Astrocyte (in vitro differentiated cells and primary cell): ENCODE data around the gene CCDC158. TPM values are rescaled to one million over a fixed set of nuclear protein-coding genes. Genes with fewer than 3 reads are reported as not detected.

Source experiments
- DNase-seq: peaks from one replicate; pipeline ENCODE4 v3.0.0-alpha.2; 2010; ENCODE audit warnings: low read depth
- FAIRE-seq: peaks from 2 replicates; lab custom pipeline; 2011; peaks lifted over from hg19 to GRCh38; lab: Jason Lieb, UNC
- H2AFZ ChIP-seq: 2 replicates; pipeline ENCODE4 v1.6.0; 2012; ENCODE audit warnings: low read depth, low read length, inconsistent platforms
- H3K27ac ChIP-seq: 2 replicates; pipeline ENCODE4 v1.5.1; 2011; ENCODE audit warnings: low read depth, low read length, inconsistent platforms
- H3K27me3 ChIP-seq: 2 replicates; pipeline ENCODE4 v1.6.0; 2011; ENCODE audit warnings: low read length, inconsistent platforms; ENCODE audit not compliant: insufficient read depth
- H3K36me3 ChIP-seq: 2 replicates; pipeline ENCODE4 v1.5.1; 2011; ENCODE audit warnings: low read length, inconsistent platforms; ENCODE audit not compliant: insufficient read depth
- H3K4me1 ChIP-seq: 2 replicates; pipeline ENCODE4 v1.5.1; 2011; ENCODE audit warnings: low read length, inconsistent platforms; ENCODE audit not compliant: insufficient read depth
- H3K4me2 ChIP-seq: 2 replicates; pipeline ENCODE4 v1.6.0; 2012; ENCODE audit warnings: low read length, inconsistent platforms
- H3K4me3 ChIP-seq: 2 replicates; pipeline ENCODE4 v1.5.1; 2011; ENCODE audit warnings: low read depth, mild to moderate bottlenecking, low read length, inconsistent platforms; ENCODE audit not compliant: insufficient read depth
- H3K79me2 ChIP-seq: 2 replicates; pipeline ENCODE4 v1.6.0; 2012; ENCODE audit warnings: mild to moderate bottlenecking, low read length, inconsistent platforms; ENCODE audit not compliant: insufficient read depth
- H3K9ac ChIP-seq: 2 replicates; pipeline ENCODE4 v1.6.0; 2012; ENCODE audit warnings: mild to moderate bottlenecking, low read length, inconsistent platforms
- H3K9me3 ChIP-seq: 2 replicates; pipeline ENCODE4 v1.5.1; 2012; ENCODE audit warnings: low read depth, mild to moderate bottlenecking, low read length, inconsistent platforms; ENCODE audit not compliant: insufficient read depth
- H4K20me1 ChIP-seq: 2 replicates; pipeline ENCODE4 v1.6.0; 2012; ENCODE audit warnings: low read length, inconsistent platforms; ENCODE audit not compliant: insufficient read depth
- H3K27ac Mint-ChIP-seq: one replicate; pipeline ENCODE4 v1.8.0; 2021; ENCODE audit warnings: mild to moderate bottlenecking, mixed read lengths; ENCODE audit not compliant: unreplicated experiment
- H3K27me3 Mint-ChIP-seq: one replicate; pipeline ENCODE4 v1.8.0; 2021; ENCODE audit warnings: low read depth, mixed read lengths; ENCODE audit not compliant: unreplicated experiment
- H3K36me3 Mint-ChIP-seq: one replicate; pipeline ENCODE4 v1.8.0; 2021; ENCODE audit warnings: low read depth, mixed read lengths; ENCODE audit not compliant: unreplicated experiment
- H3K4me1 Mint-ChIP-seq: one replicate; pipeline ENCODE4 v1.8.0; 2021; ENCODE audit warnings: low read depth, mixed read lengths; ENCODE audit not compliant: unreplicated experiment
- H3K4me3 Mint-ChIP-seq: one replicate; pipeline ENCODE4 v1.8.0; 2021; ENCODE audit warnings: mild to moderate bottlenecking, moderate library complexity, mixed read lengths; ENCODE audit not compliant: unreplicated experiment
- H3K9me3 Mint-ChIP-seq: one replicate; pipeline ENCODE4 v1.8.0; 2021; ENCODE audit warnings: mild to moderate bottlenecking, mixed read lengths; ENCODE audit not compliant: unreplicated experiment
- EZH2 ChIP-seq: IDR thresholded peaks from 2 replicates; pipeline ENCODE4 v1.6.1; 2012; ENCODE audit warnings: mild to moderate bottlenecking, low read length, inconsistent platforms; ENCODE audit not compliant: insufficient read depth
- total RNA-seq: library from RNA; stranded (reverse); gene quantifications from 2 replicates; pipeline ENCODE4 v1.2.1, GENCODE V29; 2021
- TF ChIP-seq, protein P1 (sequence below): IDR thresholded peaks from 2 replicates; pipeline ENCODE4 v1.5.1; 2011; ENCODE audit warnings: low read depth, mild to moderate bottlenecking, inconsistent platforms, low read length, moderate library complexity; ENCODE audit not compliant: insufficient read depth

The CCDC158 gene
- total RNA-seq, 1 donor from 2014 or later = not detected

DNA sequence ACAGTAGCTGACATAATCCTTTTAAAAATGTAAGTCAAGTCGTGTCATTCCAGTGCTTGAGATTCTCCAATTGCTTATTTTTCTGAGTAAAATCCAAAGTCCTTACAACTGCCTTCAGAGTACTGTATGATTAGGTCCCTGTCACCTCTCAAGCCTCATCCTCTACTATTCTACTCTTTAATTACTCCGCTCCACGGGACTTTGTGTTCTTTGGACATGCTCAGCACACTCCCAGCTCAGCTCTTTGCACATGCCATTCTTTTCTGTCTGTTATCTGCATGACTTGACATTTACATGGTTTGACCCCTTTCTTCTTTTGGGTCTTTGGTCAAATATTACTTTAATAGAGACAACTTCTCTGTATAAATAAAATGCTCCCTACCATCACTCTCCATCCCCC is 154.3 kb downstream of the CCDC158 start:
- H3K9me3 Mint-ChIP-seq = no peaks in the 10 kb centered on the region
- H3K36me3 ChIP-seq = no peaks in the 10 kb centered on the region
- FAIRE-seq (no peak), DNase-seq (no peak)
- no peaks in the 10 kb centered on the region for H3K36me3 Mint-ChIP-seq
- no peak overlapping the region for H3K27ac Mint-ChIP-seq
- no peaks in the 10 kb centered on the region for H4K20me1 ChIP-seq
- no peaks in the 10 kb centered on the region for H3K9me3 ChIP-seq
- no peaks in the 10 kb centered on the region for H3K4me1 ChIP-seq
- H3K27me3 ChIP-seq = peaks cover 6% of the 10 kb centered on the region
- no peak overlapping the region for H2AFZ ChIP-seq
- no peaks in the 10 kb centered on the region for H3K79me2 ChIP-seq
- peaks cover 2% of the 10 kb centered on the region for H3K4me1 Mint-ChIP-seq
- no peak for TF ChIP-seq EZH2
- no peak overlapping the region for H3K4me3 Mint-ChIP-seq
- no peak overlapping the region for H3K4me2 ChIP-seq
- H3K9ac ChIP-seq = no peak overlapping the region
- H3K27ac ChIP-seq = no peak overlapping the region
- H3K4me3 ChIP-seq = no peak overlapping the region
- no peaks in the 10 kb centered on the region for H3K27me3 Mint-ChIP-seq

DNA sequence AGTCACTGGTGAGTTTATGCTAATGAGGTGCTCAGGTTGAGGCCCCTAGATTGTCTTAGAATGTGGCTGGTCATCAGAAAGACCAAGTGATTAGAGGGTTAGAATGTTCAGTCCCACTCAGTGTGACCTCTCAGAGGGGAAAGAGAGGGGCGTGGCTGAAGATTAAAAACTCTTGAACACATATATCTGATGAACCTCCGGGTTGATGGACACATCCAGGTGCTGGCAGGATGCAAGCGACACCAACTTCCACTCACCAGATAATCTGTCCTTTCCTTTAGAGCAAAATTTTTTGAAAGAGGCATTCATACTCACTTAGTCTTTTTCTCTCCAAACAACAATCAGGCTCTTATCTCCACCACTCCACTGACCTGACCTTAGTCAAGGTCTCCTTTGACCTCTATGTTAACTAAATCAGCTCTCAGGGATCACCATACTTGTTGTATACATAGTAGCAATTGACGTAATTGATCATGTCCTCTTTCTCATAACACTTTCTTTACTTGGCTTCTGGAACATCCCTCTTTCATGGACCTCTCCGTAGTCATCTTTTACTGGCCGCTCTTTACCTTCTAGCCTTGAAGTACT is 155.2 kb downstream of the CCDC158 start:
- no peaks in the 10 kb centered on the region for H4K20me1 ChIP-seq
- no peaks in the 10 kb centered on the region for H3K4me1 ChIP-seq
- Mint-ChIP-seq H3K4me1 (peaks cover 1% of the 10 kb centered on the region), H3K9me3 (no peaks in the 10 kb centered on the region), H3K27ac (no peak overlapping the region), H3K4me3 (no peak overlapping the region), H3K27me3 (no peaks in the 10 kb centered on the region), H3K36me3 (no peaks in the 10 kb centered on the region)
- no peak overlapping the region for H3K4me2 ChIP-seq
- H3K36me3 ChIP-seq = no peaks in the 10 kb centered on the region
- no peaks in the 10 kb centered on the region for H3K27me3 ChIP-seq
- no peak overlapping the region for H3K27ac ChIP-seq
- no peak for DNase-seq
- no peaks in the 10 kb centered on the region for H3K79me2 ChIP-seq
- no peak overlapping the region for H2AFZ ChIP-seq
- H3K9ac ChIP-seq = no peak overlapping the region
- TF ChIP-seq EZH2 = no peak
- TF ChIP-seq, protein P1, sequence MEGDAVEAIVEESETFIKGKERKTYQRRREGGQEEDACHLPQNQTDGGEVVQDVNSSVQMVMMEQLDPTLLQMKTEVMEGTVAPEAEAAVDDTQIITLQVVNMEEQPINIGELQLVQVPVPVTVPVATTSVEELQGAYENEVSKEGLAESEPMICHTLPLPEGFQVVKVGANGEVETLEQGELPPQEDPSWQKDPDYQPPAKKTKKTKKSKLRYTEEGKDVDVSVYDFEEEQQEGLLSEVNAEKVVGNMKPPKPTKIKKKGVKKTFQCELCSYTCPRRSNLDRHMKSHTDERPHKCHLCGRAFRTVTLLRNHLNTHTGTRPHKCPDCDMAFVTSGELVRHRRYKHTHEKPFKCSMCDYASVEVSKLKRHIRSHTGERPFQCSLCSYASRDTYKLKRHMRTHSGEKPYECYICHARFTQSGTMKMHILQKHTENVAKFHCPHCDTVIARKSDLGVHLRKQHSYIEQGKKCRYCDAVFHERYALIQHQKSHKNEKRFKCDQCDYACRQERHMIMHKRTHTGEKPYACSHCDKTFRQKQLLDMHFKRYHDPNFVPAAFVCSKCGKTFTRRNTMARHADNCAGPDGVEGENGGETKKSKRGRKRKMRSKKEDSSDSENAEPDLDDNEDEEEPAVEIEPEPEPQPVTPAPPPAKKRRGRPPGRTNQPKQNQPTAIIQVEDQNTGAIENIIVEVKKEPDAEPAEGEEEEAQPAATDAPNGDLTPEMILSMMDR = no peak
- no peaks in the 10 kb centered on the region for H3K9me3 ChIP-seq
- FAIRE-seq = no peak
- no peak overlapping the region for H3K4me3 ChIP-seq

Other genes starting within 250 kb of the CCDC158 start
- gene SCARB2, start 207.3 kb downstream of the CCDC158 start, total RNA-seq = 172 and 211 TPM in 2 replicates
- 0.54 and 0.84 TPM in 2 replicates for gene FAM47E, start 169.4 kb downstream of the CCDC158 start, total RNA-seq
- 7.2 and 9.7 TPM in 2 replicates for gene STBD1, start 114.4 kb downstream of the CCDC158 start, total RNA-seq
- gene SHROOM3, start 14.1 kb upstream of the CCDC158 start, total RNA-seq = 50.9 and 64.6 TPM in 2 replicates